ENCODE results near the gene UBR1.
"Not testable (repeated sequence)": the region's sequence is repeated elsewhere in the genome, so short reads cannot be mapped to it uniquely, and the experiment has no call there.

UBR1 gene

GRCh38 chr15:42903388-42904324, 202.2 kb downstream of the UBR1 start:
- no peak for DNase-seq

DNA sequence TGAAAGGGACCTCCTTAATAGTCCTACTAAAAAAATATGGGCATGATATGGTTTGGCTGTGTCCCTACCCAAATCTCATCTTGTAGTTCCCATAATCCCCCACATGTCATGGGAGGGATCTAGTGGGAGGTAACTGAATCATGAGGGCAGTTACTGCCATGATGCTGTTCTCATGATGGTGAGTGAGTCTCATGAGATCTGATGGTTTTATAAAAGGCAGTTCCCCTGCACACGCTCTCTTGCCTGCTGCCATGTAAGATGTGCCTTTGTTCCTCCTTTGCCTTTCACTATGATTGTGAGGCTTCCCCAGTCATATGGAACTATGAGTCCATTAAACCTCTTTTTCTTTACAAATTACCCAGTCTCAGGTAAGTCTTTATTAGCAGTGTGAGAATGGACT, 211.9 kb downstream of the UBR1 start:
- DNase-seq: not testable (repeated sequence)

Measured in NCI-H774 (cell line).